VCaP (cell line): ENCODE measurements around the gene MYH3.

Experiments used
- H3K27ac ChIP-seq: fragments of 450-650 bp; 2 replicates; pipeline ENCODE4 v1.5.1; 2017
- TF ChIP-seq, protein P1 (sequence below): fragments of 450-650 bp; conservative IDR thresholded peaks from 2 replicates; pipeline ENCODE4 v1.5.1; 2017; ENCODE audit warnings: mild to moderate bottlenecking, moderate library complexity

MYH3 gene

DNA sequence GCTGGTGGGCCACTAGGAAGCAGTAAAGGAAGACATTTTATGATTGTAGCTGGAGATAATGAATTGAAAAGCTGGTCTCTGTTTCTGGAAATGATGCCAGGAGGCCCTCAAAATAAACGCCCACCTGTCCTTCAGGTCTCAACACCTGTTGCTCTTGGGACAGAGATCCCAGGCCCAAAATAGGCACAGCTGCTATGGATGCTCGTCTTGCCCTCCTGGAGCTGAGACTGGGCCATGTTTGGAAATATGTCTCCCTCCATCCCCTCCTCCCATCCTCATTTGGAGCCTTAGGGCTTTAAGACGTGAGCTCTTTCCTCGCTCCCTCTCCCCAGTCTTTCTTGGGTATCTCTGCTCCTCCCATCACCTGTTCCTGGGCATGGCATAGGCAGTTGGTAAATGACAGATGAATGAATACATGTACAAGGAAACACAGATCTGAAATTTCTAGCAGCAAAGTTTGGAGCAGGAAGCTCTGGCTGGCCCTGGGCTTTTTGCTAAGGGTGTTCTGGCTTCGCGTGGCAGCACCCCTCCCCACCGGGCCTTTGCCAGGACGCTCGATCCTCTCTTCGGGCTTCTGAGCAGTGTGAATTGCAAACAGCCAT lies 33.3 kb downstream of the MYH3 start:
- no peak overlapping the region for H3K27ac ChIP-seq
- TF ChIP-seq, protein P1, sequence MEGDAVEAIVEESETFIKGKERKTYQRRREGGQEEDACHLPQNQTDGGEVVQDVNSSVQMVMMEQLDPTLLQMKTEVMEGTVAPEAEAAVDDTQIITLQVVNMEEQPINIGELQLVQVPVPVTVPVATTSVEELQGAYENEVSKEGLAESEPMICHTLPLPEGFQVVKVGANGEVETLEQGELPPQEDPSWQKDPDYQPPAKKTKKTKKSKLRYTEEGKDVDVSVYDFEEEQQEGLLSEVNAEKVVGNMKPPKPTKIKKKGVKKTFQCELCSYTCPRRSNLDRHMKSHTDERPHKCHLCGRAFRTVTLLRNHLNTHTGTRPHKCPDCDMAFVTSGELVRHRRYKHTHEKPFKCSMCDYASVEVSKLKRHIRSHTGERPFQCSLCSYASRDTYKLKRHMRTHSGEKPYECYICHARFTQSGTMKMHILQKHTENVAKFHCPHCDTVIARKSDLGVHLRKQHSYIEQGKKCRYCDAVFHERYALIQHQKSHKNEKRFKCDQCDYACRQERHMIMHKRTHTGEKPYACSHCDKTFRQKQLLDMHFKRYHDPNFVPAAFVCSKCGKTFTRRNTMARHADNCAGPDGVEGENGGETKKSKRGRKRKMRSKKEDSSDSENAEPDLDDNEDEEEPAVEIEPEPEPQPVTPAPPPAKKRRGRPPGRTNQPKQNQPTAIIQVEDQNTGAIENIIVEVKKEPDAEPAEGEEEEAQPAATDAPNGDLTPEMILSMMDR = no peak

DNA sequence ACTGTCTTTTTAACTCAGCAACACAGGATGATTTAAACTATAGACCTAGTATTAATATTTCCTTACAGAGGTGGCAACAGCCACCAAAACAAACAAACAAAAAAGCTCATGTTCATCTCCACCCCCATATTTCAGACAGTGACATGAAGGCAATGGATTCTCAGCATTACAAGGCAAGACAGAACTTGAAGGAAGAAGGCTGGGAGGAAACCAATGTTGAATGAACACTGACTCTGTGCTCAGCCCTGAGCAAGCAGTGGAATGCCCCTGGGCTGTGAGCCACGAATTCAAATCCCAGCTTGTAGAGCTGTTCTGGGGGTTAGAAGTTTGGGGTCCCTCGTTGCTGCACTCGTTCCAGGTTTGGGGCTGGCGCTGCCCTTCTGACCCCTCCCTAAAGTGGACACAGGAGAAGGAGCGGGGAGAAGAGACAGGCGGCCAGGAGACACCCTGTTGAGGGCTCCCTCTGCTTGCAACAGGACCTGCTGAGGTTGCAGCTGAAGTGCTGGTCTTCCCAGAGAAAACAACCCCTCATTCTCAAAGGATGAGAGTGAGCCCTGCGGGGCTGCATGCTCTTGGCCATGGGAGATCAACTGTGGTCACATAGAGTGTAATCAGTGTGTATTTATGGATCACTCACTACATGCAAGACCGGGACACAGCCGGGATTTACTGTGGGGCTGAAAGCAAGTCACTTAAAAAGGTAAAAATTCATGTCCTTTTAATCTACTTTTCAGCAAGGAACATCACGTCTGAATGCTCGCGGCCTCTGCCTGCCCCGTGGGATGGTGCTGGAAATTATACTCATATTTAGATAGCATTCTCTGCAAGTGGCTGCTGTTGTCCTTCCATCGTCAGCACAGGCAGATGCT lies 34.3 kb downstream of the MYH3 start:
- TF ChIP-seq, protein P1 = no peak
- no peak overlapping the region for H3K27ac ChIP-seq

DNA sequence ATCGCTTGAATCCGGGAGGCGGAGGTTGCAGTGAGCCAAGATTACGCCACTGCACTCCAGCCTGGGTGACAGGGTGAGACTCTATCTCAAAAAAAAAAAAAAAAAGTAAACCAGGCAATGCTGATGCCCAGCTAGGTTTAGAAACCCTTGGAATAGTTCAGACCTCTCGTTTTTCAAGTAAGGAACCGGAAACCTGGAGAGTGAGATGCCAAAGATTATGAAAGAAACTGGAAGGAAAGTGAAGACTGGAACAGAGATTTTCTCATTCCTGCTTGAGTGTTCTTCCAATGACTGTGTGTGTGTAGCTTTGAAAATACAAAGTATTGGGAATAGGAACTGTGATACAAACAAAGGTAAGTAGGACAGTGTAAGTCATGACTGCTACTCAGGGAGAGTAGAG lies 35.7 kb downstream of the MYH3 start:
- TF ChIP-seq, protein P1 = no peak
- no peak overlapping the region for H3K27ac ChIP-seq

DNA sequence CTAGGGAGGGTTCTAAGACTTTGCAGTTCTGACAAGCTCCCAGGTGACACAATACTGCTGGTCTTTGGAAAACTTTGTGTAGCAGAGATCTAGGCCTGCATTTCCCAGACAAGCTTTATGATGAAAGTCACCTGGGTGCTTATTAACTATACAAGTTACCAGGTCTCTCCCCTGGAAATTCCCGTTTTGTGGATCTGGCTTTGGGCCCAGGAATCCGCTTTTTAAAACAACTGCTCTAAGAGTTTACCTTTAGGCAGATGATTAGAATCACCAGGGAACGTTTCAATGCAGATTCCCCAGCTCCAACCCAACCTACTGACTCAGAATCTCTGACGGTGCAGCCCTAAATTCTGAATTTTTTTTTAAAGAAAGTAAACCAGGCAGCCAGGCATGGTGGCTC lies 36.3 kb downstream of the MYH3 start:
- no peak overlapping the region for H3K27ac ChIP-seq
- TF ChIP-seq, protein P1 = no peak

DNA sequence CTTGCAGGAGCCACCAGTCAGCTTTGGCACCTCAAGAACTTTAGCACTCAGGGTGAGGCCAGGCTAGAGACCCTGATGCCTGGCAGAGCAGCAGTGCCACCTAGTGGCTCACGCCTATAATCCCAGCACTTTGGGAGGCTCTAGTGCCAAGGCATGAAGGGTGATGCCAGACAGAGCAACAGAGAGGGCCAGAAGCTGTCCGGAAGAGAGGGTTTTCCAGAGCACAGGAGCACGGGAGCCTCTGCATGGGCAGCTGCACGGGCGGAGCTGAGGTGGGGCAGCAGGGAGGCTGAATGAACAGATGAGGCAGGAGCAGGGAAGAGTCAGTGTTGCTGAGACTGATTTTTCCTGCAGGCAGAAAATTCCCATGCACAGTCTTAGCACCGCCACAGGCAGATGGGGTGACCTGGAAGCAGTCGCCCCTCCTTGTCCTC lies 38.9 kb downstream of the MYH3 start:
- no peak overlapping the region for H3K27ac ChIP-seq
- TF ChIP-seq, protein P1 = peak; percentile 96

DNA sequence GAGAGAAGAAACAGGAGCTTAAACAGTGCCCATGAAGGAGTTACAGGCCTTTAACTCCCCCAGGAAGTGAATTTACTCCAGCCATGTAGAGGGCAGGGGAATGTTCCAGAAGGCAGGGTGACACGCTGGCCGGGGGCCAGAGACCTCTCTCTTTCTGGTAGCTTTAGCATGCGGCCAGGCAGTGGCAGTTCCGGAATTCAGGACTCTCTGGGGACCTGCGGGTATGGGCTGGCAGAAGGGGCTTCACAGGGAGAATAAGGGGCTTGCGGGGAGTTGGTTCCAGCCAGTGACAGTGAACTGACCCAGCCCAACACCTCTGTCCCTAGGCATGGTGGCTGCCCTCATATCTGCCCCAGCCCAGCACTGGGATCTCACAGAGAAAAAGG lies 40.0 kb downstream of the MYH3 start:
- TF ChIP-seq, protein P1 = no peak
- H3K27ac ChIP-seq = no peak overlapping the region

DNA sequence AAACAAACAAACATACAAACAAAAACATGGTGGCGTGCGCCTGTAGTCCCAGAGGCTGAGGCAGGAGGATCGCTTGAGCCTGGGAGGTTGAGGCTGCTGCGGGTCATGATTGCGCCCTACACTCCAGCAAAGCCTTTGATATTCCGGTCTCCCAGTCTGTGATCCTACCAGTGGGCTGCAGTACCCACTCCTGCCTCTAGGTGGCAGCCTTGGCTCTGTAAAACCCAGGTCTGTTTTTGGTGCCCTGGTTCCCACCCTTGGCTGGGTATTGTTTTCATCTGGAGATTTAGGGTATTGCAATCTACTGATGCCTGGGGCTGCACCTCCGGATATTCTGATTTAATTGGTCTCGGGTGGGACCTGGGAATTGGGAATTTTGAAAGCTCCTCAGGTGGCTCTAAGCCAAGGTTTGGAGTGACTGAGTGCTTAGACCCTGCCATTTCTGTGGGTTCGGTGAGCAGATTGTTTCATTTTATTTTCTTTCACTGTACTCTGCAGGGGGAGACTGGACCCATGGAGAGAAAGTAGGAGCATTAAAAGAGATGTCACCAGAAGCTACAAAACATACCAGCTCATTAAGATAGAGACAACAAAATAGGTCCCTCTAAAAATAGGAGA lies 40.5 kb downstream of the MYH3 start:
- no peak overlapping the region for H3K27ac ChIP-seq
- TF ChIP-seq, protein P1 = peak; percentile 96
